Left kidney (tissue), 2 donors: ENCODE results near the gene P2RX1. TPM values are rescaled to one million over a fixed set of nuclear protein-coding genes. Genes with fewer than 3 reads are reported as not detected.

ENCODE experiments used
- DNase-seq: peaks from one replicate; pipeline ENCODE4 v3.0.0-alpha.2; 2013
- polyA plus RNA-seq: library from polyadenylated mRNA; unstranded; fragments of 120-200 nt; gene quantifications from one replicate; pipeline ENCODE4 v1.2.1, GENCODE V29; 2013; ENCODE audit not compliant: insufficient read length

The P2RX1 gene
- polyA plus RNA-seq, 1 donor: 0.67 TPM

DNA sequence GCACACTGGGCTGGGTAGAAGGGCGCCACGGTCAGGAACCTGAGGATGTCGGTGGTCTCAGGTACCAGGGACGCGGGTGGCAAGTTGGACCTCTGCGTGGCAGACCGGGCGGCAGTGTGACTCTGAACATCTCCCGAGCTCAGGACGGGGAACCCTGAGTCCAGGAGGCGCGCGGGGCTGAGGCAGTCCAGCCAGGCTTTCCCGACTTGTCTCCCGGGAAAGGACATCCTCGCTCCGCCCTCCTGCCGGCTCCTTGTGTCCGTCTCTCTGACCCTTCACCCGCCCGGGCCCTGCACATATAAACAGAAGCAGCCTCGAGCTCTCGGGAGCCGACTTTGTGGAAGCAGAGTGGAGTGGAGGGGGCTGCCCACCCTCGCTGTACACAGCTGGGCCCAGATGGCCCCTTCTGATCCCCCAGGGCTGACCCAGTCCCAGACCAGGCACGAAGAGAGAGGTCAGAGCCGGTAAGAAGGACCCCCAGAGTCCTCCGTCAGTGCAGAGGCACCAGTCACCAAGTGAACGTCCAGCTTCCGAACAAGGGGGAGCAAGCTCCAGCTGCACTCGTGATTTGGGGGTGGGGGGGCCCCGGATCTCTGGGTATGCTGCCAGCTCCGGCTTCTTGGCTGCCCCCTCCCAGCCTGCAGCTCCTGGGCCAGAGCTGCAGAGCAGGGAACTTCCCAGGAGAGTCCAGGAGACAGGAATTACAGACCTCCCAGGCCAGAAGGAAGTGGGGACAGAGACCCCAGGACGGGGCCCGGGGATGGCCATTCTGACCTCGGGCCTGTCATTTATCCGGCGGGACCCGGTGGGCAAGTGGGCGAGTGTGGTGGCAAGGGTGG, 8.5 kb upstream of the P2RX1 start:
- no peak for DNase-seq

- DNase-seq: no peak
Measured at GRCh38 chr17:3923466-3924190, 7.4 kb upstream of the P2RX1 start.

DNA sequence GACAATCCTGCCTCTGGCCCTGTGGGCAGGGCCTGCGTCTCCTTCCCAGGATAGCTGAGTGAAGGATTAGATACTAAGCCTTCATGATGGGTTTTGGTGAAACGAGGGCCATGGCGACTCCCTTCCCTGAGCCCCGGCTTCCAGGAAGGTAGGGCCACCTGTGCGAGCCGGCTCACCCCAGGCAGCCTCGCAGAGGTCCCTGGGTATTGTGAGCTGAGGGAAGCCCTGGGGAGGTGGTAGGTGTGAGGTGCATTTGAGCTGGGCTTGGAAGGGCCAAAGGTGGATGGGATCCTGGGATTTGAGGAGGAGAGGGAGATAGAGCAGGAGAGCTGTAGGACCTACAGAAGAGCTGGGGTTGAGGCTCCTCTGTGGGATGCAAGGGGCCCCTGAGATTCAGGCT, 6.5 kb upstream of the P2RX1 start:
- DNase-seq: no peak

DNA sequence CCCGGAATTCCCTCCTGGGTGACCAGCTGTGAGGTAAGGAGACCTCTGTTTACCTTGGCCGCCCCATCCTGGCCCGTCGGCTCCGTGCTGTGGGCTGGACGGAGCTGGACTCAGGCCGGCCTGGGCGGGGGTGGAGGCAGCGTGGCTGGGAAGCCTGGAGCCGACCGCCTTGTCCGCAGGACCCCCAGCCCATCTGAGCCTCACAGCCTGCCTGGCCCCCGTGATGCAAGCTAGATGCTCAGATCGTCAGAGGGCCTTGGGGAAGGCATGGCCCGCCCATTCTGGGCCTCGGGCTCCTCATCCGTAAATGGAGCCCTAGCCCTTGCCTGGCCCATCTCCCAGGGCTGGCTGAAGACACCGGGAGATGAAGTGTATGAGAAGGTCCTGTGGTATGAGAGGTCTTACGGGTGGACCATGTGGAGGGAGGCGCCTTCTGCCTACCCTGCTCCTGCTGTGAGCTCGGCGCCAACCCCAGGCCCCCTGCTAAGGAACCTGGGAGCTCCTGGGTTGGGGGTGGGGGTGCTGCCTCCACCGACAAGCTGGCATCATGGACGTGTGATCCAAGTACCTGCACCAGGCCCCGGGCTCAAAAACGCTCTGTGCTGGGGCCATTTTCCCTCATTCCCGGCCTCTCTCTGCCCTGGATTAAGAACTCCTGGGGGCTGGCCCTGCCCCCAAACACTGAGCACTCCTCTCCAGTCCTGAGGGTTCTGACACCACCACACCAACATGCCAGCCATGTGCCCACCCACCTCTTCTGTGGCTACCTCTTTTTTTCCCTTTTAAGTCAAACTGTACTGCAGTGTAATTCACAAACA, 5.4 kb upstream of the P2RX1 start:
- DNase-seq: no peak

GRCh38 chr17:3921006-3921405, 4.7 kb upstream of the P2RX1 start:
- DNase-seq: no peak

DNA sequence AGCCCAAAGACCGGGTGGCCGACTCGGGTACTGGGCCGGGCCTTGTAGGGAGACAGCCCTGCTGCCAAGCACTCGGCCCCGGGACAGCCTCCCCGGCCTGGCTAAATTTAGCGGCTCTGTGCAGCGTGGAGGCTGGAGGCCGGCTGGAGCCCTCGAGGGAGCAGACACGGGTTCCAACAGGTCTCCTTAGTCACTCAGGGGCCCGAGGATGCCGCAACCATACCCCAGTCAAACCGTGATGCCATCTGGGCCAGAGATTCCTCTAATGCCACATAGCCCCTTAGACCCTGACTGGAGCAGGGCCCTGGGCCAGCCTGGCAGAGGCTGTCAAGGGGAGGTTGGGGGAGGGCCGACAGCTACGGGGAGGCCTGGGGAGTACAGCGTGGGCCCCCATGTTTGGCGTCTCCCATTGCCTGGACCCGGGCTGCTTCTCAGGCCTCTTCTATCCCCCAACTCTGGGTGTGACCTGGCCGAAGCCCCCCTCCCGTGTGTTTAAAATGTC, 2.9 kb upstream of the P2RX1 start:
- no peak for DNase-seq

GRCh38 chr17:3918372-3919122, 2.3 kb upstream of the P2RX1 start:
- no peak for DNase-seq

DNA sequence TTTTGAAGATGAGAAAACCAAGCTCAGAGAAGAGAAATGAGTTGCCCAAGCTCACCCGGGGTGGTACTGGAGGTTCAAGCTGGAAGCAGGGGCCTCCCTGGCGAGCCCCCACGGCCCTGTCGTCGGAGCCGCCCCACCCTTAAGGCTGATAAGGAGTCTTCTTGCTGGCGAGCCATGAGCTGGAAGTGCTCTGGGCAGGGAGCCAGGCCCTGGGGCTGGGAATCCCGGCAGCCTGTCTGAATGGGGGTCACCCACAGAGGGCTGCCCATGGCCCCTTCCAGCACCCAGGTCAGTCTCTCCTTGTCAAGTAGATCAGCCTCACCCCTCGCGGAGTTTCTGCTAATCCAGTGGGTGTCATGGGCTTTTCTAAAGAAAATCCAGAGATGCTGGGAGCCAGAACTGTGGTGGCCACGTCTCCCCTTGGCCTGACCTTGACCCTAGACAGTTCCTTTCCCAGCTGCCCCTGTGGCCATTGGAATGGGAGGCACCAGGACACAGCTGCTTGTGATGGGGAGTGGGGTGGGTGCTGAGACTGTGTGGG, 1.2 kb upstream of the P2RX1 start:
- no peak for DNase-seq

GRCh38 chr17:3916825-3917224, 560 bp upstream of the P2RX1 start:
- DNase-seq: no peak

GRCh38 chr17:3915581-3915994, 677 bp downstream of the P2RX1 start:
- DNase-seq: no peak

- DNase-seq: no peak
Measured at GRCh38 chr17:3914312-3914670, 2.0 kb downstream of the P2RX1 start.

GRCh38 chr17:3913531-3914311, 2.5 kb downstream of the P2RX1 start:
- no peak for DNase-seq

GRCh38 chr17:3912827-3913226, 3.4 kb downstream of the P2RX1 start:
- DNase-seq: no peak

DNA sequence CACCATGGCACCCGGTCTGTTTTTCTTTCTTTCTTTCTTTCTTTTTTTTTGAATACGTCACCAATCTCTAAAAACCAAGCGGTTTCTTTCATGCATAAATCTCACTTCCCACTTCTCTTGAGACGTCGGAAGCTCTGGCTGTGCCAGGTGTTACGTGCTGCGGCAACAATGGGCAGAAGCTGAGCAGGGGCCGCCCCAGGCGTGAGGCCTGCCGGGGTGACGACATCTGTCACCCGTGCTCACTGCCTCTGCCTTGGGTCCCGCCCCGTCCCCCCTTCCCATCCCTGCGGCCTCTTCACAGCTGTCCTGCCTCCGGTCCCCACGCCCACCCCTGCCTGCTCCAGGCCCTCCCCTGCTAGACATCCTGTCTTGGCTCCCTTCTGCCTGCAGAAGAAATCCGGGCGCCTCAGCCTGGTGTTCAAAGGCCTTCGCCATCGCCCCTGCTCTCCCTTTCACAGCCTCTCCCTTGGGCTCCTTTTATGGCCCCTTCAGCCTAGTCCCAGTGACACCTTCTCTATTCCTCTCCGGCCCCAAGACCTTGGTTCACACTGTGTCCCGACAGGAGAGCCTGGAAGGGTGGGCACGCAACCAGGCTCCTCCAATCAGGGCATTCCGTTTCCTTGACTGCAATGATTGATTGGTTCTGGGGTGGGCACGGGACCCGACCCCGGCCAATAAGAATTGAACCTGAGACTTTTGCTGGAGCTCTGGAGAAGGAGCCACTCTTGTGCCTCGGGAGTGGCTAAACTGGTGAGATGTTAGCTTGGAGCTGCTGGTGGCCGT, 4.8 kb downstream of the P2RX1 start:
- no peak for DNase-seq

DNA sequence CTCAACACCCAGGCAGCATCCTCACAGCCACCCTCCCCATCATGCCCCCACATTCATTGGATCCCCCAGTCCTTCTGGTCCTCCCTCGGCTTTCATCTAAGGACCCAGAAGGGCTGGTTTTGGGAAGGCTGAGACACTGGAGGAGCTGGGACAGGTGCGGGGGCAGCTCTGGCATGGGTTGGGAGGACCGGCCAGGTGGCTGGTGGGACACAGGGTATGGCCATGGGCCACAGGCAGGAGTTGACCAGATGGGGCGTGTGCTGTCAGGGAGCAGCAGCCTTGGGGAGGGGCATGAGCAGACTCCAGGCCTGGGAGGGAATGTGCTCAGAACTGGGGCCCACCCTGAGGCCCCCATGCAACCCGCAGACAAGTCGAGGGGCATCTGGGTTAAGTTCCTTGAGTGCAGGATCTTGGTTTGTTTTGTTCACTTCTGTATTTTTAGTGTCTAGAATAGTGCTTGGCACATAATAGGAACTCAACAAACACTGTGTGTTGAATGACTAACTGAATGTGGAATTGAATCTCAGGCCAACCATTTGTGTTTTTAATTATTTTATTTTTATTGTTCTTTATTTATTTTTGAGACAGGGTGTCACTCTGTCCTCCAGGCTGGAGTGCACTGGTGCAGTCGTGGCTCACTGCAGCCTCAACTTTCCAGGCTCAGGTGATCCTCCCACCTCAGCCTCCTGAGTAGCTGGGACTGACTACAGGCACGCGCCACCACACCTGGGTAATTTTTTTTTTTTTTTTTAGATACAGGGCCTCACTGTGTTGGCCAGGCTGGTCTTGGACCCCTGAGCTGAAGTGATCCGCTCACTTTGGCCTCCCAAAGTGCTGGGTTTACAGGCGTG, 5.6 kb downstream of the P2RX1 start:
- DNase-seq: no peak

- DNase-seq: no peak
Measured at GRCh38 chr17:3909257-3909656, 7.0 kb downstream of the P2RX1 start.

DNA sequence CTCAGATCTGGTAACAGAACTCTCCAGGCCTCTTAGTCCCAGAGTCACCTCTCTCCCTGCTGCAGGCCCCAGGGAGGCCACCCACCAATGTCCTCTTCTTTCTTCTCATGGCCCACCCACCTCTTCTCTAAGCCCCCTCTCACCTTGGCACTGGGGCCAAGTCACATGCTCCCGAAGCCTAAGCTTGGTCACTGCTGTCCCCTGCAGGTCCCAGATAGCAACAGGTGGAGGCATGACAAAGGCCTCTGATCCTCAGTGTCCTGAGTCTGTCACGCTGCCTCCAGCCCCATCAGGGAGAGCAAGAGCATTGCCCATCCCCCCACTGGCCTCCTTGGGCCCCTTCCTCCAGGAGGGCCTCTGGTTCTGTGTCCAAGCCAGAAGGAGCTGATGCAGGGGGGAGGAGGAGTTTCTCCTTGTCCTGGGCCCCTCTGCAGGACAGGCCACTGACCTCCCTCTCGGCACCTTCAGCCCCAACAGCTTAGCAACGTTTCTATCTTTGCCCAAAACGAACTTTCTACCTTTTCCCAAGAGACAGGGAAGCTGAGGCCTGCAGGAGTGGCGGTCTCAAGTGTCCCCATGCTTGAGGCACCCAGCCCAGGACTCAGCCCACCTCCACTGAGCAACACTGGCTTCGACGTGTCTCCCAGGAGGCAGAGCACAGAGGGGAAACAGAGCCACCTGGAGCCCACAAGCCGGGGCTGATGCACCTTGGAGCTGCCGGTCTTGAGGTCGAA, 8.6 kb downstream of the P2RX1 start:
- no peak for DNase-seq

DNA sequence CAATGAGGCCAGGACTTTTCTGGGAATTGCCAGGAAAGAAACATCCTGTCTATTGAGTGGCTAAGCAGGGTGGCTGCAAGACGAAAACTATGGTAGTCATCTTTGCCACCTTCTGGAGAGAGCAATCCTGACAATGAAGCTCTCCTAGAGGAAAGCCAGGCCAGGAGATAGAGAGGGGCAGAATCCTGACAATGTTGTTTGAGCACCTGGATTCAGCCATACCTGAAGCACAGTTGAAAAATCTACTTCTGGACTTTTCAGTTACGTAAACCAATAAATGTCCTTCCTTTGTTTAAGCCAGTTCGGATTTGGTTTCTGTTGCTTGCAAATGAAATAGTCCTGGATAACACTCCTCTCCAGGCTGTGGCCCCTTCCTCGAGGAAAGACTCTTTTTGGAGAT, 9.4 kb downstream of the P2RX1 start:
- no peak for DNase-seq
